Activated CD4-positive, alpha-beta T cell treated with anti-CD3 and anti-CD28 coated beads, Interleukin-2, amount 50 U/mL, for 48 hours (primary cell): Measurements from ENCODE around the gene SCRN2.
A peak's percentile ranks its signal among the peaks of the same experiment; 100 is the strongest.

ENCODE experiments used
- DNase-seq, 2 experiments: peaks; one replicate each; pipeline ENCODE4 v3.0.0-alpha.2; 2020

The SCRN2 gene

GRCh38 chr17:47819475-47819874 is 21.6 kb downstream of the SCRN2 start:
- DNase-seq, result no peak

DNA sequence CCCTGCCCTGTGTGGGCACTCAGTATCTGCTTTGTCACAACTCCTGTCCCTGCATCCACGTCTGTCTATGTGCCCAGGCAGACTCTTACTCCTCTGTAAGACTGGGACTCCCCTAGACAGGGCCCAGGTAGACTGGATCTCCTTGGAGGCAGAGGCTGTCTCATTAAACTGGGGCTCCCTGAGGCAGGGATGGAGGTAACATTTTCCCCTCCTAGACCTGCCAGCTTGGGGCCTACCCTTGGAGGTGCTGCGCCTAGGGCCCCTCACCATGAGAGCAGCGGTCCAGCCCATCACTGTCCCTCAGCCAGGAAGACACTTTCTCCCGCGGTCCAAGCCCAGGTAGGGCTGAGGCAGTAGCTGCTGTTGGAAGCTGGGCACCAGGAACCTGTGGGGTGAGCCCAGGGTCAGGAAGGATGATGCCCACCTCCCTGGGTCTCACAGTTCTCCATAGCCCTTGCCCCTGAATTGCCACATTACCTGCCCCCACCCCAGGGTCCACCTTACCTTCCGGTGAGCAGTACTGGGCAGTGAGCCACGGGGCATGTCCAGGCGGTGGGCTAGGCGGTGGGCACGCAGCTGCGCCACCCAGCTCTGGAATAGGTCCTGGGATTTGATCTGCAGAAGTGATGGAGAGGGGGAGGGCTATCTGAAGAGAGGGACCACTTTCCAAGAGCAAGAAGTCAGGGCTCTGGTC is 22.9 kb downstream of the SCRN2 start:
- no peak for DNase-seq

- DNase-seq, result no peak
Measured at GRCh38 chr17:47816947-47817346, 24.1 kb downstream of the SCRN2 start.

DNA sequence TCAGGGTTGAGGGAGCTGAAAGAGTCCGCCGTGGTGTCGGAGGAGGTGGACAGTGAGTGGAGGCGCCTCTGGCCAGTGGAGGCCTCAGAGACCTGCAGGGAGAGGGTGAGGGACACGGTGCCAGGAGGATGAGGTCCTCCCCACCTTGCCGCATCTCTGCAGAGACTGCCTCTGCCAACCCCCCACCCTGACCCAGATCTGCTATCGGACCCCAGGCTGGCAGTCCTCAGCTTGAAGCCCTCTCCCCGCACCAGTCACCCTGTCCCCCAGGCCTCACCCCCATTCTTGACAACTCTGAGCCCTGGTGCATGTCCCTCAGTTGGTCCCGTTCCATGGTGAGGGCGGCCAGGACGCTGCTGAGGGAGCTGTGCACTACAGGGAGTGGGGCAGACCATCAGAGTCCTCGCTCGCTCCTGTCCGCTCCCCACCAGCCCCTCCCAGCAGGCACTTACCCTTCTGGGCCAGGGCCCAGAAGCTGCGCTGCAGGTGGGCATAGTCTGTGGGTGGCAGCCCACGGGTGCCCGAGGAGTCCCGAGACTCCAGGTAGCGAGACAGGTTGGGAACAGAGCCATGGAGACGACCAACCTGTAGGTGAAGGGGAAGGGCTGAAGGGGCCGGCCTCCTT is 24.9 kb downstream of the SCRN2 start:
- DNase-seq, result no peak

DNA sequence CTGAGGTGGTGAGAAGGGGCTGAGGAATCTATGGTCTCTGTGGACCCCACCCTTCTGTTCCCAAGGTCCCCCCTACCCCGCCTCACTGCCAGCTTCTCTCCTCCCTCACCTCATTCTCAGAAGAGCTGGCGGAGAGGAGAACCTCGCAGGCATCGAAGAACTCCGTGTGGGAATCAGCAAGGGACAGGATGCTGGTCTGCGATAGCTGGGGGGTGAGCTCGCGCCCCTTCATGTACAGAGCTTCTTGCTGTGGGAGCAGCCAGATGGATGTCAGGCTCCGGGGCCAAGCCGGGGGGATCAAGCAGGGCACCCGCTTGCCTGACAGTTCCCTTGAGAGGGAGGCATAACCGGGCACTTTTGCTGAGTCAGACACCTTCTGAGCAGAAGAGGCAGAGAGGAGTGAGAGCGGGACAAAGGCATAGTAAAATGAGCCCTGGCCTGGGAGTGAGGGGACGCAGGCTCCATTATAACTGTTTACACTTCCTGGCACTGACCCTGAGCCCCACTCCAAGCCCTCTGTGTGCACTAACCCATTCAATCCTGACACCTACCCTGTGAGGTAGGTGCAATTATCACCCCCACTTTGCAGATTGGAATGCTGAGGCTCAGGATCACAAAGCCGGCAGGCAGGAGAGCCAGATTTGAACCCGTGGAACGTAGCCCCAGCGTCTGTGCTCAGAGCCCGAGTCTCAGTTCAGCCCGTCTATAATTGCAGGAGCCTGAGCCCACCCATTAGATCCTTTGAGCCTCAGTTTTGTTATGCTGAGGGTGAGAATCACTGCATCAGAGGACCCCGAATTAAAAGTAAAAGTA is 25.8 kb downstream of the SCRN2 start:
- no peak for DNase-seq

GRCh38 chr17:47813512-47814031 is 27.5 kb downstream of the SCRN2 start:
- DNase-seq, result no peak

DNA sequence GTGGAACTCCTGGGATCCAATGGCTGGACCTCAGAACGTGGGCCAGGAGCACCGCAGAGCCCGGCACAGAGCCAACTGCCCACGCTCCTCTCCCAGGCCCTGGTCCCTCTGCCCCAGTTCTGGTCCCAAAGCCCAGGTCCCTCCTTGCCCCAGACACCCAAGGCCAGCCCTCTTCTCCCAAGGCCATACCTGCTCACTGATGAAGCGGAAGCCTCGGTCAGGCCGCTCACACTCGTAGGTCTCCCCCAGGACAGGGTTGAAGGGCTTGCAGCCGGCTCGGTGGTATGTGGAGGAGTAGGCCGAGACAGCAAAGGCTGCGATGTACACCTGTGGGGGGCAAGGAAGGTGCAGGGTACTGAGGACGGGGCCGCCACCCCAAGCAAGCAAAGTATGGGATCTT is 28.0 kb downstream of the SCRN2 start:
- DNase-seq, result no peak

DNA sequence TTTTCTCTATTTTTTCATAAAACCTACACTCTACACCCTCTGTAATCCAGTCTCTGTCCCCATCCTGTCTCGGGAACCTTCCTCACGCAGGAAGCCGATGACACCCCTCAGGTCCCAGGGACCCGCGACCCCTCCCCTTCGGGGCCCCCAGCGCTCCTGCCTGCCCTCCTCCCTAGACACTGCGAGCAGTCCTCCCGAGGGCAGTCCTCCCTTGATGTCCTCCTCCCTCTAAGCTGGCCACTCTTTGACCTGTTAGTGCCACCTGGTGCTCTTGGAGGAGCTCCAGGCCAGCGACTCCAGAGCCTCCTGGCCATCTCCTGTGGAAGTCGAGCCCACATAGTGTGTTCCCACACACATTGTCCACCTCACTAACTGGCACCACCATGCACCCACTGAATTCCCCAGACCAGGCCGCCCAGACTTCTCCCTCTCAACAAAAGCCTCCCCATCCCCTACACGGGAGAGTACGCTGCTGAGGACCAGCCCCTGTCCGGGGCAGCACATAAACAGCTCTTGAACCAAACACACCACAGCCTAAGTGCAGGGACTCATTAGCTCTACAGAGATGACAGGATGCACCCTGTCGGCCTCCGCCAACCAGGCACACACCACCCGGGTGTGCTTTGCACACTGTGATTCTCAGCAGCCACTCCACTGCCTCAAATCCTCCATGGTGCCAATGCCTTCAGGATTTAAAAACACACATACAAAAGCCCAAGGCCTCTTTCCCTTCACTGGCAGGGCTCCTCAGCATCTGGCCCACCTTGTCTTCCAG is 28.7 kb downstream of the SCRN2 start:
- no peak for DNase-seq

DNA sequence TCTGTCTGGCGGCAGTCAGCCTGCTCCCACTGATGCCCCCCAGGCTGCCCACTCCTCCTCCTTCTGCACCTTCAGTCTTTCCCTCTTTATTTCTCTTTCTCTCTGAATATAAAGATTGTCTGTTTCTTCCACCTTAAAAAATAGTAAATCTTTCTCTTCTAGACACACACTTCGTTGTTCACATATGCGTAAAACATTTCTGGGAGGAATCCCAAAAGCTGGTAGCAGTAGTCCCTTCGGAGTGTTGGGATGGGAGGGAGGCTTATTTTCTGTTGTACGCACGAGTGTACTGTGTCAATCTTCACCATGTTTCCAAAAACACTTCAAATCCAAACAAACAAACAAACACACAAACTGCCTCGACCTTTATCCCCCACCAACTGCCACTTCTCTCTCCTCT is 29.4 kb downstream of the SCRN2 start:
- no peak for DNase-seq

DNA sequence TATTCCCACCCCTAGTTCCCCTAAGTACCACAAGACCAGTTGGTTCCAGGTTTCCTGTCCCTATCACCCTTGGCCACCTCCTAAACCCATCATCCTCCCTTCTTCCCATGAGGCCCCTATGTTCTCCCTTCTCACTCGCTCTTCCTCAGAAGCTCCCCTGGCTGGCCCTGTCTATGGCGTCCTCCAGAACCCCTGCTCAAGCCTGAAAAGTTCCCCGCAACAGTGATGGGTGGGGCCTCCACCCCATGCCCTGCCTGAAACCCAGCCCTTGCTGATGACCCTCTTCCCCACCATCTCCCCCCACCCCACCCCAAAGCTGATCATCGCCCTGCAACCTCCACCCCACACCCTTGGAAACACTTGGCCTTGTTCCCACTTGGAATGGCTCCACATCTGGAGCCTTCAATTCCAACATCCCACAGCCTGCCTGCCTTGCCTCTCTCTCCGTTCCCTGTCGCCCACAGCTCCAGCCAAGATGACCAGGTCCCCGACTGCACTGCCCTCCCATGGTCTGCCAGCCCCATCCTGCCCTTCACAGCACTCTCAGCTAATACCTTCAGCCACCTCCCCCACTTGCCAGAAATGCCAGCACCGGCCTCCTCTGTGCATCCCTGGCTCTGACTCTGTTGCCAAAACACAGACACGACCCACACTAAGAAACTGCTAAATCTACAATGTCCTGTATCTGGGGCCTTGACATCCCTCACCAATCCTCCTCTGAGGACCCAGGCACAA is 30.0 kb downstream of the SCRN2 start:
- DNase-seq, result no peak

GRCh38 chr17:47810200-47810821 is 30.8 kb downstream of the SCRN2 start:
- DNase-seq, result peak; percentile 18 to 32

DNA sequence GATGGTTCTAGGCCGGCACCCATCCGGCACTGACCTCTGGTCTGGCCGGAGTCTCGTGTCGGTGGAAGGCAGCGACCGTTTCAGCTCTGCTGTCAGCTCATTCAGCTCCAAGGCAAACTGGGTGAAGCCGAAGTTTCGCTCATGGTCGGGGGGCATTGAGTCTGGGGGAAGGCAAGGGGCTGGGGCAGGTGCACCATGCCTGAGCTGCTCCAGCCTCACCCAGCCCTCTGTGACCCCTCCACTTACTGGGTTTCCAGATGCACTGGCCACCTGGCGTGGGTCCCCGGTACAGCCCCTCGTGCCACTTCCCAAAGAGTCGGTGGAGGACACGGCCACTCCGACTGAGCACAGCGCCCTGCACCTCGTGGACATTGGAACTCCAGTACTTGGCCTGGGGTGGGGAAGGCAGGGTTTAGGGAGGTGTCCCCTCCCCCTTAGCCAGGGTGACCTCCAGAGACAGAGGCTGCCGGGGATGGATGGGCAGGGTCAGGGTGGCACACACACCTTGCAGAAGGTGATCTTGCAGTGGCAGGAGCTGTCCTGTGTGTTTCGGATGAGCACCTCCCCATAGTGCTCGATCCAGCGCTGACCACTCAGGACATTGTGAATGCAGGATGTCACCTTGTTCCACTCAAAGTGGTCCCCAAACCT is 32.1 kb downstream of the SCRN2 start:
- no peak for DNase-seq

DNA sequence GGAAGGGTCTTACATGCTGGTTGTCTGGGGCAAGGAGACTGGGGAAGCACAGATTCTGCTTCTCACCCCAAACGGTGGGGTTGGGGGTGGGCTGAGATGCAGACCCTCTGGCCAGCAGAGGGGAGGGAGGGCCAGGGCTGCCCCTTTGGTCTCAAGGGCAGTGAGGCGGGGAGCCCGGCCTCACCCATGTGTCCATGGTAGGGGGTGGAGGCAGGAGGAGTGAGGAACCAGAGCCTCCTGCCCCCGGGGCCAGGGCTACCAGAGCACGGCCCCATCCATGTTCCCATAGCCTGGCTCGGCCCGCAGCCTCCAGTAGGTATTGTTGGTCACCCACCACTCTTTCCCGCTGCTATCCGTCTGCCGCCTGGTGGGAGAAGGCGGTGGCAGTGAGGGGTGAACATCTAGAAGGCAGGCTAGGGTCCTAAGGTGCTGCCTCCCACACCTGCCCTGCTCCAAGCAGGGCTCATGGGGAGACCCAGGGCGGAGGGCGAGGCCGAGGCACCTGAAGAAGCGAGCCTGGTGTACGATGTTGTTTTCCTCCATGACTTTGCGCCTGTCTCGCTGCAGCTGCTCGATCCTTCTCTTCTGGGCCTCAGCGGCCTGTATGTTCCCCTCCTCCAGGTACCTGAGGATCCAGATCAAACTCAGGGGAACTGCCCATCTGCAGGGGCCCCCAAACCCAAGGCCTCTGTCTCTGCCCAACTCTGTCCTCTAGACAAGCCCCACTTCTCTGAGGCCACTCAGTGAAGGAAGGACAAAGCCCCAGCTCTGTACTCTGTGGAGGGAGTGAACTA is 32.8 kb downstream of the SCRN2 start:
- DNase-seq, result no peak

DNA sequence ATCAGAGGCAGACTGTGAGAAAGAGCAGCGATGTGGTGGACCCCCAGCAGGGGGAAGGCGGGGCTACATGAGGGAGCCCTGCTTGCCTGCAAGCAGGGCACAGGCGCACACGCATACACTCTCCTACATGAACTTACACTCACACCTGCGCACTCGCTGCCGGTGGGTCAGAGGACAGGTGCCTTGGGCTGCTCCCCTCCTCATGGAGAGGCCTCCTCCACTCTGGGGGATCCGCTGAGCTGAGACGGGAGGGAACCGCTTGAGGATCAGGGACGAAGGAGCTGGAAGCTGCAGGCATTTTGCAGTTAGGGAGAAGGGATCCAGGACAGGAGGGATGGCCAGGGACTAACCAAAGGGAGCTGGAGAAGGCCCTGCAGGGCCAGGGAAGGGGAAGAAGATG is 33.7 kb downstream of the SCRN2 start:
- DNase-seq, result no peak

- no peak for DNase-seq
Measured at GRCh38 chr17:47806913-47807255, 34.2 kb downstream of the SCRN2 start.

- no peak for DNase-seq
Measured at GRCh38 chr17:47806026-47806912, 34.8 kb downstream of the SCRN2 start.

DNA sequence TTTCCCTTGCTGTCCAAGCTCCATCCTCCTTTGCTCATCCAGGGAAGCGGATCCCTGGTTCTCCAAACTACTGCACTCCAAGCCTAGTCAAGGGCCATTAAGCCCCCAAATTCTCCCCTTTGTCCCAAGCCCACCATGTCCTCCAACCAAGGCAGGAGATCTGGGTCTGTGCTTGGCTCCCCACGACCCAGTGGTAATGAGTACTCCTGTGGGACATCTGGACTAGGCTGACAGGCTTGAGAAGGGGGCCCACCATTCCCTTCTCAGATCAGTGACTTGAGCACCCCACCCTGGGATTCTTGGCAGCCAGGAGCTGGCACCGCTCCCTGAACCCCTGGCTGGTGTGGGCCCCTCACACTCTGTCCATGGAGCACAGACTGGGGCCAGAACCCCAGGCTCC is 36.6 kb downstream of the SCRN2 start:
- no peak for DNase-seq

DNA sequence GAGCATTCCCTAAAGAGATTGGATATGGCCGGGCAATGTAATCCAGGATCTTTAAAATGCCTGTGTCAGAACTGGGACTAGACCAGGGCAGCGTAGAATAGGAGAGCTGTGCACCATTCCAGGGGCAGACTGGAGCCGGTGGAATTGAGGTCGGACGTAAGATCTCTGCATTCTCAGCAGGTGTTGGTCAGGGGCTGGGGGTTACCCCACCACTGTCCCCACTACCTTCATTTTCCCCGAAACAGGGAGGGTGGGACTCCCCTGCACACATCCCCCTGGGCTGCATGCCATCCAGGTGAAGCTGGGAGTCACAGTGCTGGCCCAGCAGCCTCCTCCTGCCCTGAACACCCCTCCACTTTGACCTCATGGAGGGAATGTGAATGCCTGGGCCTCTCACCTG is 37.3 kb downstream of the SCRN2 start:
- no peak for DNase-seq

GRCh38 chr17:47803201-47803600 is 37.9 kb downstream of the SCRN2 start:
- DNase-seq, result no peak
